Peyer's patch (tissue), 4 donors: ENCODE data around the gene GSTT2B. TPM values are rescaled to one million over a fixed set of nuclear protein-coding genes. Genes with fewer than 3 reads are reported as not detected.
A peak's percentile ranks its signal among the peaks of the same experiment; 100 is the strongest.
"Not testable (repeated sequence)": the region's sequence is repeated elsewhere in the genome, so short reads cannot be mapped to it uniquely, and the experiment has no call there.

Source experiments
- DNase-seq, 3 donors: peaks; one replicate each; pipeline ENCODE4 v3.0.0-alpha.2; 2017 to 2019
- H3K27ac ChIP-seq, 4 donors: fragments of 200-600 bp; sonication (generic); one replicate each; pipeline ENCODE4 v1.5.1; 2016 to 2019
- H3K27me3 ChIP-seq, 2 donors: fragments of 200-600 bp; sonication (generic); one replicate each; pipeline ENCODE4 v1.5.1; 2019
- H3K36me3 ChIP-seq, 3 donors: fragments of 200-600 bp; sonication (generic); one replicate each; pipeline ENCODE4 v1.5.1; 2016 to 2019
- H3K4me1 ChIP-seq, 4 donors: fragments of 200-600 bp; sonication (generic); one replicate each; pipeline ENCODE4 v1.5.1; 2016 to 2019
- H3K4me3 ChIP-seq, 4 donors: fragments of 200-600 bp; sonication (generic); 1 replicate in 3 of 4; 2 replicates in 1 of 4; pipeline ENCODE4 v1.5.1; 2016 to 2019; ENCODE audit warnings: mild to moderate bottlenecking in 1 of 4
- H3K9me3 ChIP-seq, 4 donors: fragments of 200-600 bp; sonication (generic); one replicate each; pipeline ENCODE4 v1.5.1; 2016 to 2019; ENCODE audit warnings: mild to moderate bottlenecking in 1 of 4
- CTCF ChIP-seq, 6 experiments: fragments of 450-650 bp in 4 of 6; fragments of 200-600 bp in 2 of 6; sonication (generic) in 1 of 6; IDR thresholded peaks; one replicate each; pipeline ENCODE4 v1.5.1; 2017 to 2019; ENCODE audit warnings: antibody characterized with exemption in 6 of 6, mild to moderate bottlenecking in 3 of 6, moderate library complexity in 1 of 6
- POLR2A ChIP-seq, 2 donors: fragments of 450-650 bp; IDR thresholded peaks; one replicate each; pipeline ENCODE4 v1.5.1; 2017; ENCODE audit warnings: antibody characterized with exemption in 2 of 2, mild to moderate bottlenecking in 2 of 2, moderate library complexity in 2 of 2
- total RNA-seq, 4 donors: library from RNA; depleted of rRNA; stranded (reverse); fragments of >200 nt; gene quantifications; one replicate each; pipeline ENCODE4 v1.1.0, GENCODE V29; 2016

Gene GSTT2B, protein sequence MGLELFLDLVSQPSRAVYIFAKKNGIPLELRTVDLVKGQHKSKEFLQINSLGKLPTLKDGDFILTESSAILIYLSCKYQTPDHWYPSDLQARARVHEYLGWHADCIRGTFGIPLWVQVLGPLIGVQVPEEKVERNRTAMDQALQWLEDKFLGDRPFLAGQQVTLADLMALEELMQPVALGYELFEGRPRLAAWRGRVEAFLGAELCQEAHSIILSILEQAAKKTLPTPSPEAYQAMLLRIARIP
- 1 to 10 TPM in 2 of 4 donors, not detected in 2; 1.2 to 3.3 TPM for total RNA-seq

DNA sequence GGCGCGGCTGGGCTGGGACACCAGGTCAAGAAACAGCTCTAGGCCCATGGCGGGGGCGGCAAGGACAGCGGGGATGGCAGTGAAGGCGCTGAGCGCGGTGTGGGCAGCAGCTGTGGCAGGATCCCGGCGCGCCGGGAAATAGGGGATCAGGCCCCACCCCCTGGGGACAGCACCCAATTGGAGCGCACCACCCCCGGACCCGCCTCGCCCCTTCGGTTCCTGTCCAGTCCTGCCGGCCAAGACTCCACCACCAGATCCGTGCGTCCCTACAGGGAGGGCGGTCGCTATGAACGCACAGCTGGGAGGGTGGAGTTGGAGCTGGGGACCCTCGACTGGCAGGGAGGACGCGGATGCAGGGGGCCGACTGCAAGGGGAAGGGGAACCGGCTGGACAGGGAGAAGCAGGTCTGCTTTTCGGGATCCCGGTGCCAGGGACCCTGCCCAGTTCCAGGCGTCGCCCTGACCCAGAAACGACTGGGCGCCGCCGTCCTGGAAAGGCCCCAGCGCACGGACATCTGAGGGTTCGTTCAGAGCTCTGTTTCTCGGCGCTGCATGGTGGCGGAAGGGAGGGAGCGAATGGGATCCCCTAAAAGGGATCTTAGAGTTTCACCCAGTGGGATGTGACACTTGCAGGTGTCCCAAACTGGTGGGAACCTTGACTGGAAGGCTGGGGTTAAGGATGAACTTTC is at the start of gene GSTT2B:
TSS of gene GSTT2B (minus strand) at position 112 of the 688 bp plus-strand sequence. CDS start at position 48, 64 bp downstream.
- DNase-seq, H3K9me3 ChIP-seq, H3K27me3 ChIP-seq, H3K27ac ChIP-seq, H3K36me3 ChIP-seq, H3K4me1 ChIP-seq: not testable (repeated sequence)
- peak within 1 kb of the TSS in 1 of 4 donors; percentile 26 for H3K4me3 ChIP-seq

GRCh38 chr22:24010018-24010391 is 49.0 kb upstream of the GSTT2B start:
- Histone ChIP-seq H3K4me1 (peaks cover 0 to 8% (median 2%) of the 10 kb centered on the region in 4 donors), H3K4me3 (no peak overlapping the region), H3K27ac (no peak overlapping the region), H3K27me3 (no peaks in the 10 kb centered on the region), H3K9me3 (no peaks in the 10 kb centered on the region), H3K36me3 (no peaks in the 10 kb centered on the region)
- no peak for DNase-seq
- TF ChIP-seq POLR2A (IDR thresholded peaks at IDR 0.05) (no peak), CTCF (IDR thresholded peaks at IDR 0.05) (no peak)

DNA sequence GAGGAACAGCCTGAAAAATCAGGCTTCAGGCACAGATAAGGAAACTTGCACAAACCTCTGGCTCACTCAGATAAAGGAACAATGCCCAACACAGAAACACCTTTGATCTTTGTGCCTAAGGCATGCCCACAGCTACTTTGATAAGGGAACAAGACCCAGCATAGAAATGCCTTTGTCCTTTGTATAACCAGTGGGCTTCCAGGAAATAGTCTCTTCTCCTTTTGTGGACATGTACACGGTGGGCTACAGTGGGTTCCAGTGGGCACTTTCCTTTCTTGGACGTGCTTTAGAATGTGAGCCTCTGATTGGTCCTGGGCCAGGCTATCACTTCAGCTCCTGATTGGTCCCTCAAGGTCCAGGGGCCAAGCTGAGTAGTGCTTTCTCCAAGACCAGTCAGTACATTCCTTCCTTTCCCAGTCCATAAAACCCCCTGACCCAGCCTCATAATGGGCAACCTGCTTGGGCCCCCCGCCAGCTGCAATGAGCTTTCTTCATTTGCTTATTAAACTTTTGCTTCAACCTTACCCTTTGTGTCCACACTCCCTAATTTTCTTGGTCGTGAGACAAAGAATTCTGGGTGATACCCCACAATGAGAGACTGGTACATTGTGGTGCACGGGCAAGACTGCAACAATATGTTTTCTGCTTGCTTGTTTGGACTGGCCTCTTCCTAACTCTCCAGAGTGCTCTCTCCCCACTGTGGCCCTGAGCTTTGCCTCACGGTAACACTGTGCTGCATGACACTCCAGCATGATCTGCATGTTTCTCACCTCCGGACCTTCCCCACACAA is 48.4 kb upstream of the GSTT2B start:
- Histone ChIP-seq H3K4me3 (no peak overlapping the region), H3K27ac (no peak overlapping the region), H3K27me3 (no peaks in the 10 kb centered on the region), H3K4me1 (peaks cover 0 to 8% (median 2%) of the 10 kb centered on the region in 4 donors), H3K36me3 (no peaks in the 10 kb centered on the region), H3K9me3 (no peaks in the 10 kb centered on the region)
- no peak for DNase-seq
- no peak for TF ChIP-seq POLR2A (IDR thresholded peaks at IDR 0.05)
- no peak for TF ChIP-seq CTCF (IDR thresholded peaks at IDR 0.05)

DNA sequence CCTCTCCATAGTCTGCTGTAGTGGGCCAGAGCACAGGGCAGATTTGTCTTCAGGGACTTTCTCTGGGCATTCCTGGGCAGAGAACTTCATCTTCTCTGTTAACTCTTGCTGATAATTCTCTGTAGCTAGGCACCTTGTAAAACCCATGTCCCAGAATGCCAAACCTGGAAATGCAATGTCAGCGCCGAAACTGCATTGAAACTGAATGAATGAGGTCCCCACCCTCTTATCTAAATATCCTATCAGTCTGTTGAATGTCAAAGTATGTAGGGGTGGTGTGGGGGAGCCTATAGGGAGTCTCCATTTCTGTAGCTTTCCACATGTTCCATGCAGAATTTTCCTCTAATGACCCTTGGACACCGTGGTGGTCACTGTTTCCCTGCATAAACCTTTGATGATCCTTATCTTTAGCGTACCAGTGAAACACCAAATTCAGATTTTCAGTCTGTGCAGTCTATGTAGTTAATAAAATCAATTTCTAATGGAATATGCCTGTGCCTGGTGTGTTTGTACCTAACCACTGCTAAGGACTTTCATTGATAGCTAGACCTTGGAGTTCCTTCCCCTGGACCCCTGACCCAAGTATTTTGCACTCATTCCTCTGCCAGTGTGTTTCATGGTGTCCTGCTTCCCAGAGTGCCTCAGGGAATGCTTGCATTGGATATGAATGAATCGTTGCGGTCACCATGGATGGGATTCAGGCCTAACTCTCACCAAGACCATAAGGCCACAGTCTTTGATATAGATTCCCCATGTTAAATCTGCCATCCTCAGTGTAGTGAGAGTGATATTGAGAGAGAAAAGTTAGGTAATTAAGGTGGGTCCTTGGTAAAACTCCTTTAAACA is 47.6 kb upstream of the GSTT2B start:
- no peak overlapping the region for H3K4me3 ChIP-seq
- H3K27me3 ChIP-seq = no peaks in the 10 kb centered on the region
- TF ChIP-seq CTCF (IDR thresholded peaks at IDR 0.05) = no peak
- no peak for TF ChIP-seq POLR2A (IDR thresholded peaks at IDR 0.05)
- no peaks in the 10 kb centered on the region for H3K9me3 ChIP-seq
- H3K27ac ChIP-seq = no peak overlapping the region
- no peaks in the 10 kb centered on the region for H3K36me3 ChIP-seq
- no peak for DNase-seq
- H3K4me1 ChIP-seq = peaks cover 0 to 8% (median 2%) of the 10 kb centered on the region in 4 donors

- Histone ChIP-seq H3K4me3 (no peak overlapping the region), H3K9me3 (no peaks in the 10 kb centered on the region), H3K4me1 (peaks cover 0 to 8% (median 2%) of the 10 kb centered on the region in 4 donors), H3K27me3 (no peaks in the 10 kb centered on the region), H3K36me3 (no peaks in the 10 kb centered on the region), H3K27ac (no peak overlapping the region)
- TF ChIP-seq POLR2A (IDR thresholded peaks at IDR 0.05) (no peak), CTCF (IDR thresholded peaks at IDR 0.05) (no peak)
- no peak for DNase-seq
Observed at GRCh38 chr22:24008022-24008283, 47.0 kb upstream of the GSTT2B start.
